Nephron (organoid): ENCODE data around the gene NR1D1.

Experiments
- H3K27ac Mint-ChIP-seq, 3 experiments: 2 replicates each; pipeline ENCODE4 v1.8.0; 2020; ENCODE audit warnings: mixed read lengths in 3 of 3, mild to moderate bottlenecking in 2 of 3, moderate library complexity in 1 of 3
- H3K27me3 Mint-ChIP-seq: 2 replicates; pipeline ENCODE4 v1.8.0; 2021; ENCODE audit warnings: low read depth, mild to moderate bottlenecking, moderate library complexity, mixed read lengths
- H3K36me3 Mint-ChIP-seq: 2 replicates; pipeline ENCODE4 v1.8.0; 2020; ENCODE audit warnings: low read depth, mixed read lengths
- H3K4me1 Mint-ChIP-seq: 2 replicates; pipeline ENCODE4 v1.8.0; 2020; ENCODE audit warnings: mixed read lengths
- H3K4me3 Mint-ChIP-seq, 3 experiments: 2 replicates each; pipeline ENCODE4 v1.8.0; 2020; ENCODE audit warnings: mild to moderate bottlenecking in 3 of 3, mixed read lengths in 3 of 3, moderate library complexity in 2 of 3
- H3K9me3 Mint-ChIP-seq: 2 replicates; pipeline ENCODE4 v1.8.0; 2020; ENCODE audit warnings: mixed read lengths
- CTCF ChIP-seq, 3 experiments: fragments of 200-600 bp; sonication (generic); IDR thresholded peaks; one replicate each; pipeline ENCODE4 v1.5.0; 2021; ENCODE audit warnings: antibody characterized with exemption in 3 of 3; ENCODE audit not compliant: unreplicated experiment in 3 of 3

NR1D1 gene

GRCh38 chr17:40134184-40134583, 33.8 kb upstream of the NR1D1 start:
- H3K9me3 Mint-ChIP-seq = no peaks in the 10 kb centered on the region
- peaks cover 81% of the 10 kb centered on the region for H3K36me3 Mint-ChIP-seq
- TF ChIP-seq CTCF (IDR thresholded peaks at IDR 0.05; ENCODE audit: unreplicated experiment in 3 of 3) = no peak
- no peaks in the 10 kb centered on the region for H3K27me3 Mint-ChIP-seq
- peaks cover 7% of the 10 kb centered on the region for H3K4me1 Mint-ChIP-seq
- H3K4me3 Mint-ChIP-seq = no peak overlapping the region
- H3K27ac Mint-ChIP-seq = peak overlapping the region in 1 of 3 experiments; percentile 33

GRCh38 chr17:40130352-40131042, 30.1 kb upstream of the NR1D1 start:
- Mint-ChIP-seq H3K36me3 (peaks cover 89% of the 10 kb centered on the region), H3K4me1 (peaks cover 8% of the 10 kb centered on the region), H3K9me3 (no peaks in the 10 kb centered on the region), H3K4me3 (no peak overlapping the region), H3K27ac (peak overlapping the region in 2 of 3 experiments; percentile 45 to 59), H3K27me3 (no peaks in the 10 kb centered on the region)
- TF ChIP-seq CTCF (IDR thresholded peaks at IDR 0.05; ENCODE audit: unreplicated experiment in 3 of 3) = no peak

- Mint-ChIP-seq H3K4me3 (no peak overlapping the region), H3K36me3 (peaks cover 82% of the 10 kb centered on the region), H3K4me1 (peaks cover 8% of the 10 kb centered on the region), H3K9me3 (no peaks in the 10 kb centered on the region), H3K27me3 (no peaks in the 10 kb centered on the region), H3K27ac (peak overlapping the region in 1 of 3 experiments; percentile 30)
- TF ChIP-seq CTCF (IDR thresholded peaks at IDR 0.05; ENCODE audit: unreplicated experiment in 3 of 3) = no peak
These were observed 29.1 kb upstream of the NR1D1 start for GRCh38 chr17:40129498-40129897.

GRCh38 chr17:40124279-40125141, 24.1 kb upstream of the NR1D1 start:
- Mint-ChIP-seq H3K27ac (peak overlapping the region; percentile 34 to 93 (median 42)), H3K4me3 (peak overlapping the region; percentile 89 to 96 (median 94)), H3K27me3 (no peaks in the 10 kb centered on the region), H3K36me3 (peaks cover 36% of the 10 kb centered on the region), H3K9me3 (no peaks in the 10 kb centered on the region), H3K4me1 (peaks cover 17% of the 10 kb centered on the region)
- no peak for TF ChIP-seq CTCF (IDR thresholded peaks at IDR 0.05; ENCODE audit: unreplicated experiment in 3 of 3)

- peaks cover 30% of the 10 kb centered on the region for H3K36me3 Mint-ChIP-seq
- H3K4me3 Mint-ChIP-seq = peak overlapping the region; percentile 89 to 96 (median 94)
- H3K4me1 Mint-ChIP-seq = peaks cover 17% of the 10 kb centered on the region
- H3K9me3 Mint-ChIP-seq = no peaks in the 10 kb centered on the region
- no peaks in the 10 kb centered on the region for H3K27me3 Mint-ChIP-seq
- H3K27ac Mint-ChIP-seq = peak overlapping the region; percentile 86 to 93 (median 87)
- TF ChIP-seq CTCF (IDR thresholded peaks at IDR 0.05; ENCODE audit: unreplicated experiment in 3 of 3) = no peak
These were observed 23.4 kb upstream of the NR1D1 start for GRCh38 chr17:40123811-40124114.
